Hematopoietic multipotent progenitor cell treated with erythropoietin and hydrocortisone succinate and interleukin-3 and kit ligand, for 15 days (in vitro differentiated cells): ENCODE measurements around the gene PIGR.

Experiments used
- DNase-seq: peaks from one replicate; pipeline ENCODE4 v3.0.0-alpha.2; 2015; ENCODE audit warnings: low spot score

The PIGR gene

DNA sequence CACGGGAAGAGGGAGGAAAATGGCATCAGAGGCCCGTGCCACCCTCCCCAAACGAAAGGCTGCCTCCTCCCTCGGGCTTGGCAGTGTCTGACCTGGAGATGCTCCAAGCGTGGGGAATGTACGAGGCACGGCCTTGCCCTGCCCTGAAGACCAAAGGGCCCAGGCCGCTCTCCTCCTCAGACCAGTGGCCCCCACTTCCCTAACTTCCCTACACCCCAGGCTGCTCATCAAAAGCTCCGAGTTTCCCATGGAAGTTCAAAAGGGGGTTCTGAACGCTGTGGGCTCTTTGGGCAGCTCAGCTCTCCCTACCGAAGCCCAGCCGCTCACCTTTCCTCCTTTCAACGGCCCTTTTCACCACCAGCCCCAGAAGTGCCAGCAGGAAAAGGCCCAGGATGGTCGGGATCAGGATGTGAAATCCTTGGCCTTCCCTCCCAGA lies 36.4 kb downstream of the PIGR start:
- DNase-seq: no peak

DNA sequence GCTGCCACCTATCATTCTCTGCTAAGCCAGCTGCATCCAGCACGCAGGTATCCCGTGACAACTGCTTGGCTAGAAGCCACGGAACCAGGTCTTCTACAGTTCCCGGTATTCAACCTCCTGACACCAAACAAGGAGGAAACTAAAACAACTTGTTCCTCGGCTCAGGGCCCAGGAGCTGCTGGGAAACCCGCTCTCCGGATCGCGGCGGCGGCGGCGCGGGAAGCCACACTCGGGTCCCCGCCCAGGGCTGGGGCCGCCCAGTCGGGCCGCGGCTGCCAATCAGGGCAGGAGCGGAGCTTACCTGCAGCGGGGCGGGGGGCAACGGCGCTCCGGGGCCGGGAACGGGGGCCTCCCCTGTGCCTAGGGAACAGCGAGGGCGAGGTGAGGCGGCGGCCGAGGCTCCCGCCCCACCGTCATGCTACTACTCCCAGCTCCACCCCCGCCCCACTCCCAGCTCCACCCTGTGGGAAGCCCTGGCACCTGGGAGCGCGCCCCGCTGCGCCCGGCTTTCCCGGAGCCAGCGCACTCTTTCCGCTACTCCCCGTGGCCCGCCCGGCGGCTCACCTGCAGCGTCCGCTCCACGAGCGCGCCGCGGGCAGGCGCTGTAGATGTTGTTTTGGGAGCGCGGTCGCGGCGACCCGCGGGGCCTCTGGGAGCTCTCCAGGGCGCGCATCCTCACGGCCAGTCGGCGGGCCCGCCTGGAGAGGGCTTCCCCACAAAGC lies 36.9 kb downstream of the PIGR start:
- DNase-seq: no peak

DNA sequence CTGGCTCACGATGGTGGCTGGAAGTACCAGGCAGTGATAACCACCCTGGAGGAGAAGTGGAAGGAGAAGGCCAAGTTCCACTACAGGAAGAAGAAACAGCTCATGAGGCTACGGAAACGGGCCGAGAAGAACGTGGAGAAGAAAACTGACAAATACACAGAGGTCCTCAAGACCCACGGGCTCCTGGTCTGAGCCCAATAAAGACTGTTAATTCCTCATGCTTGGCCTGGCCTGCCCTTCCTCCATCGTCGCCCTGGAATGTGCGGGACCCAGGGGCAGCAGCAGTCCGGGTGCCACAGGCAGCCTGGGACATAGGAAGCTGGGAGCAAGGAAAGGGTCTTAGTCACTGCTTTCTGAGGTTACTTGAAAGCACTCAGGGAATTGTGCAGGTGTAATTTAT lies 38.2 kb downstream of the PIGR start:
- DNase-seq: no peak

DNA sequence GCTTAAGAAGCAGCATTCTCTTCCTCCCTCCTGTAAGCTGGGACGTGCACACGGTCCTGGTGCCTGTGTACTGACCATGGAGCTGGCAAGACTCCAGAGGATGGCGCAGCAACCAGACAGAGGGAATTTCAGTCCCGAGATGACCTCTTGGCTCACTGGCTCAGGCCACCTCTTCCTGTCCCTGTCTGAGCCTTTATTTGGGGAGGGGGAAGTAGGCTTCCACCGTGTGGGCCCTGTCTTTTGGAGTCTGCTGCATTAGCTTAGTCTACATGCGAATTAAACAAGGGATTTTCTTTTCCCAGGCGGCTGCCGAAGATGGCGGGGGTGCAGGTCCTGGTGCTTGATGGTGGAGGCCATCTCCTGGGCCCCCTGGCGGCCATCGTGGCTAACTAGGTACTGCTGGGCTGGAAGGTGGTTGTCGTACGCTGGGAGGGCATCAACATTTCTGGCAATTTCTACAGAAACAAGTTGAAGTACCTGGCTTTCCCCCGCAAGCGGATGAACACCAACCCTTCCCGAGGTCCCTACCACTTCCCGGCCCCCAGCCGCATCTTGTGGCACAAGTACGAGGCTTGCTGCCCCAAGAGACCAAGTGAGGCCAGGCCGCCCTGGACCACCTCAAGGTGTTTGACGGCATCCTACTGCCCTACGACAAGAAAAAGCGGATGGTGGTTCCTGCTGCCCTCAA lies 38.8 kb downstream of the PIGR start:
- DNase-seq: no peak

DNA sequence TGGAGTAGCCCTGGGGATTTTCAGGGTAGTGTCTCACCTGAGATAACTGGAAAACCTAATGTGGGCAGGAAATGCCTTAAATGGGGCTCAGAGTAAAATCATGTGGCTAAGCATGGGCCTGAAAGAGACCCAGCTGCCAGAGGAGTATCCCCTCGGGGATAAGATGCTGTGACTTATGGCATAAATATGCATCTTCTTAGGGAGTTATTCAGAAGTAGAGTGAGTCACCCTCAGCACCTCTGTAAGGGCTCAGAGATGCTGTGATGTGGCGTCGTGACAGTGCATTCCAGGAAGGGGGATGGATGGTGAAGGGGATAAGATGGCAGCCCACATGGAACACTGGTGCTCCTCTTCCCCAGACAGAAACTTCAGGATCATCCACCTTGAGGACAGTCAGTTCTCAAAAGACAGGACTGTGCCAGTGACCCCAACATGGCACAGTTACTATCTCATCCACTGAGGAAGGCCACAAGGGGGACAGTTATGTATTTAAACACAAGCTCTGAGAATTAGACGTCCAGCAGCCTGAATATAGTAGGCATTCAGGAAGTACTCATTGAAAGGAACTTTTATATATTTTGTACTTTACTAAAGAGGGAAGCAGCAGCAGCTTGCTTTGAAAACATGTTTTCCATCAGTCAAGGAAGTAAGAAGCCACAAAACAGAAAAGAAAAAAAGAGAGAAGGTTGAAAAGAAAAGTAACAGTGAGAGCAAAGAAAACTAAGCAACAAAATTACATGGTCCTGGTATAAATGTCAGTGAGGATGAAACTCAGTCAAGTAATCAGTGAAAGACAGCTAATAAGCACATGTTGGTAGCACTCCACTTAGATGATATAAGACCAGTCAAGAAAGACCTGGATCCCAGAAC lies 40.7 kb downstream of the PIGR start:
- no peak for DNase-seq

DNA sequence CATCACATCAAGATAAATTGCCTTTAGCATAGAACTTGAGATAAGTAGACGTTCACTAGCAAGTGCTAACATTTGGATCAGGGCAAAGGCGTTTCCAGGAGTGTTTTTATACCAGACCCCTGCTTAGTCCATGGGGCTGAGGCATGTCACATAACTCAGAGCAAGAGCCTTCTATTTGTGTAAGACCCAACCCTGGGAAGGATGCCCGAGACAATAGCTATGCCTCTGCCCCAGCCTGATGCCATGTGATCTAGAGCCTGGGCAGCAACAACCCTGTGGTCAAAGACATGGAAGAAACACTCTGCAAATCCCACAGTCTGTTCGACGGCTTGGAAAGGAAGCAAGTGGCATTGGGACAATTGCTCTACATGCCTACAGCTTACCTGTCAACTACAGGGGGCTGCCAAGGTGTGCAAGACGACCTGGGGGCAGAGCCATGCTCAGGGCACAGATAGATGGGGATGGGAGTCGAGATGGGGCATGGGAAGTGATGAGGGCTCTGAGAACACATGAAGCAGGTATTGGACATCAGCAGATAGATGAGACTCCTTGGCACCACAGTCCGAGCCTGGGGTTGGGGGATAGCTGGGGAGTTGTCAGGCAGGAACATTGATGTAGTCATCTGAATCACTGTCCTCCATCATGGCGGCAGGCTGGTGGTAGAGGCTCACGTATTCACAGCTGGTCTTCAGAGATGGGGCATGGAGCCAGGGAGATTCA lies 41.7 kb downstream of the PIGR start:
- DNase-seq: no peak

DNA sequence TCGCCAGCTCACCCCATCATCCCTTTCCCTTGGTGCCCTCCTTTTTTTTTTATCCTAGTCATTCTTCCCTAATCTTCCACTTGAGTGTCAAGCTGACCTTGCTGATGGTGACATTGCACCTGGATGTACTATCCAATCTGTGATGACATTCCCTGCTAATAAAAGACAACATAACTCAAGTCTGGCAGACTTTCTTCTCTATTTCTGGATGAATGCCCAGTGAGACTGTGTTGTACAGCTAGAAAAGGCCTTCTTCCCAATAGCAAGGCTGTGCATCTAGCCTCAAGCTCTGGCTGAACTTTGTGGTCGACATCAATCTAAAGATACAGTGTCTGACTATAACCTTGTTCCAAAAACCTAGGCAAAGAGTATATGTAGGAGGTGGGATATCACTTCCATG lies 42.6 kb downstream of the PIGR start:
- no peak for DNase-seq

DNA sequence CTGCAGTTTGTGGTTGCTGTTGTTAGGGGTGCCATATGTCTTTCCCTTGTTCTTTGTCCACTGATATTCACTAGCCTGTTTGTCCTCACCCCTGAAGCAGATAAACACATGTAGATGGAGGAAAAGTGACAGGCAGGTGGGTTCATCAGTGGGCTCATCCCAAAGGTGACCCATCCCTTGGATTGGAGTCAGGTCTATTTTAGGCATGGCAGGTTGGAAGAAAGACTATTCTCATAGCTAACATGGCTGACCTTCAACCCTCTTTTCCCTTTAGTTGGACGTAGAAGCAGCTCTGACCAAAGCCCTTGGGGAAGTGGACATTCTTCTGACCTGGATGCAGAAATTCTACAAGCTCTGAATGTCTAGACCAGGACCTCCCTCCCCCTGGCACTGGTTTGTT lies 43.6 kb downstream of the PIGR start:
- DNase-seq: no peak

DNA sequence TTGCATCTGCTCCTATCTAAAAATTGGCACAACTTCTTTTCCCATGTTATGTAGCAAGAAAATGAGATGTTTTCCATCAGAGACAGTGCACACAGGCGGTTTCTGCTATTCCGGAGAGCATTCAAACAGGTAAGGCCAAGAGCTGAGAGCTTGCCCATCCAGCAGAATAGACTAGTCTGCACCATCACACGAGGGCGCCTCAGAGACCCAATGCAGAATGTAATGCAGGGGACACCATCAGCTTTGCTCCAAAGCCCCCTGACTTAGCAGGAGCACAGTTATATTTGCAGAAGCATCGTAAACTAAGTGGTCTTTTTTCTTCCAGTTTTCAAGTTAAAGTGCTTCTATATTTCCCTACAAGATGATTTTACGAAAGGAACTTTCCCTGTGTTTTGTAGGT lies 44.3 kb downstream of the PIGR start:
- DNase-seq: no peak

DNA sequence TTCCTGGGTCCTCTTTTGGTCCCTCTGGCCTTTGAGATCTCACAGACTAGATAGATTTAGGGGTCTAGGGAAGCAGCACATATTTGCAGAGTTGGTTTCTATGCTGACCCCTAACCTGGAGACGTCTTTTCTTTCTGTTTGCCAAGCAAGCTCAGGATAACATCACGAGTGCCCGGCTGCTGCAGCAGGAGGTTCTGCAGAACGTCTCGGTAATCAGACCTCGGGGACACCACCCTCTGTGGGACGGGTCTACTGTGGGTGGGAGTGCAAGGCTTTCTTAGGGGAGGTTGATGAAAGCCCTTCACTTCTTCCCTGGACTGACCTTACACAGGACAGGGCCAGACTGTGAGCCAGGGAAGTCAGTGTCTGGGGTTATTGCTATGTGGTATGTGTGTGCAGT lies 46.1 kb downstream of the PIGR start:
- DNase-seq: no peak

DNA sequence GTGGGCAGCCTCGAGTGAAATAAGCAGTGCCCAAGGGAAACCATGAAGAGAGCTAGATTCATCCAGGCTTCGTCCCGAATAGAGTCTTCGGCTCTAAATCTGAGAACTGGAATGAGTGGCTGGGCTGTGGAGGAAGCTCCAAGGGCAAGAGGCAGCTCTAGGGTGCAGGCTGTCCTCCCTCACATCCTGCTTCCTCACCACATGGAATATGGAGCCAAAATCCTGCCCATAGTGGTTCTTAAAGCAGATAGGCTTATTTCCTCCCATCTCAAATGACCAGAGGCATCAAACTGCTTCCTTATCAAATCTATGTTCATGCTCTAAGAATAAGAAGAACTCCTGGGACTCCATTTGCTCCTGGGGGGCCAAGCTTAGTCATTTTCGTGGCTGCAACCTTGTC lies 46.5 kb downstream of the PIGR start:
- no peak for DNase-seq

DNA sequence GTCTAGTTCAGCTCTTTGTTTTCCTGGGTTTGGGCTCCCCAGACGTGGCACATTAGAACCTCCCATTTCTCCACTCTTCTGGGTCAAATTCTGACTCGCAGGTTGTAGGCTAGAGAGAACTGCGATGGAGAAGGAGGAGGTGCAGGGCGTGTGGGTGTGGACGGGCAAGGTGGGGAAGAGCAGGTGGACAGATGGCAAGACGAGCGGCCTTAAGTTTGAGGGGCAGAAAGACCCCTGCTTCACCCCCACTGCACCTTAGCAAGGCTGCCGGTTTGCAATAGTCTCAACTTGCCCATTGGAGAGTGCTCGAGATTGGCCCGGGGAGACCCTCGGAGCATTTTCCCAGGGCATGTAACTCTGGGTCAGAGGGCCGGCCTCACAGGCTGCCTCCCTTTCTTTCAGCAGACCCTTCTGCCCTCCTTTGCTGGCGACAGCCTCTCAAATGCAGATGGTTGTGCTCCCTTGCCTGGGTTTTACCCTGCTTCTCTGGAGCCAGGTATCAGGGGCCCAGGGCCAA lies 47.3 kb downstream of the PIGR start:
- DNase-seq: no peak

DNA sequence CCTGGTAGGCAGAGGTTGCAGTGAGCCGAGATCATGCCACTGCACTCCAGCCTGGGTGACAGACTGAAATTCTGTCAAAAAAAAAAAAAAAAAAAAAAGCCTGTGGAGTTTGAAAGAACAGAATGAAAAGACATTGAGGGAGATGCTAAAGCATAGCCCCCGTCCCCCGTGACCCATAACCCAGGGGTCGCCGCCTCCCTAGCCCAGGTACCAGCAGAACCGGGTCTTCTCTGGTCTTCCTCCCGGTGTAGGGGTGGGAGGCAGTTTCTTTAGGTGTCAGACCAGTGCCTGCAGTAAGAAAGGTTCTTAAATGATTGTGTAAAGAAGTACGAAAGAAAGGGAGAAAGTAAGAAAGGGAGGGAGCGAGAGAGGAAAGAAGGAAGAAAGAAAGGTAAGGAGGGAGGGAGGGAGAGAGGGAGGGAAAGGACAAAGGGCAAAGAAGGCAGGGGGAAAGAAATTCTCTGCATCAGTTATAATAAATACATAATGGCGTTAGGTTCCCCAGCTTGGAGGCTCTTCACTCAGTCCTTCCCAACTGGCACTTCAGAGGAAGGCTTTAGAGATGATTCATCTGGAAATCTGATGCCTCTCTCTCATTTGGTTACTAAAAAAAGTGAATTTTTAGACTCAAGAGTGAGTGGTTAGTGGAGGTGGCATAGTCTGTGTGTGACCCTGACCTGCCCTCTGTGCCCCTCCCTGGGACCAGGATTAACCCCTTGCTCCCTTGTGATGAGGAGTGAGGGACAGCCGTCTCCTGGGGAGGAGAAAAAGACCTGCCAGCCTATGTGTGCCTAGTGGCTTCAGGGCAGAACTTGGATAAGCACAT lies 48.0 kb downstream of the PIGR start:
- DNase-seq: no peak

DNA sequence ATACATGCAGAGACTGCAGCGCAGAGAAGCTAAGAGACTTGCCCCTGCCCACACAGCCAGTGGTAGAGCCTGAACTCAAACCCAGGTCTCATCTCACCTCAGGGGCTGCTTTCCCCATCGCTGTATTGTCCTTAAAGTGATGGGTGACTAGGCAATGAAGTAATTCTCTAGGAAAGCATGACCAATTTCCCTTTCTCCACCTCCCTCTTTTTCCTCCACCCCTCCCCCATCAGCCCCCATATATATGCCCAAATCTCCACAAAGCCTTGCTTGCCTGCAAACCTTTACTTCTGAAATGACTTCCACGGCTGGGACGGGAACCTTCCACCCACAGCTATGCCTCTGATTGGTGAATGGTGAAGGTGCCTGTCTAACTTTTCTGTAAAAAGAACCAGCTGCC lies 49.1 kb downstream of the PIGR start, which contains the start of gene IL24:
Gene IL24, plus strand, starts transcription at position 269 of the 400 bp plus-strand sequence. CDS start 390 bp downstream, outside the sequence.
- no peak for DNase-seq

DNA sequence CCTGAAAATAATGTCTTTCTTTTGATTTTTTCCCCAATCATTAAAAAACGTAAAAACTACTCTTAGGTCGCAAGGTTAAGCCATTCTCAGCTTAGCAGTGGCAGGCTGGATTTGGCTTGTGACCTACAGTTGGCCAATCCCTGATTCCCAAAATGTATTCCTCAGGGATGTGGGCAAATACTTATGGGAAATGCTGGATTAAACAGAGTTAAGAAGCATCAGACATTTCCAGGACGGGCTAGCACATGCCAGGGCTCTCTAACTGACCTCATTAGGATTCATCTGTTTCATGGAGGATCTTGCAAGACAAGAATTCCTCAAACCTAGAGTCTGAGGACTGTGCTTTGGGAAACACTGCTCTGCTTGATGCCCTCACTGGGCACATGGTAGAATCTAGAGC lies 50.0 kb downstream of the PIGR start:
- no peak for DNase-seq

DNA sequence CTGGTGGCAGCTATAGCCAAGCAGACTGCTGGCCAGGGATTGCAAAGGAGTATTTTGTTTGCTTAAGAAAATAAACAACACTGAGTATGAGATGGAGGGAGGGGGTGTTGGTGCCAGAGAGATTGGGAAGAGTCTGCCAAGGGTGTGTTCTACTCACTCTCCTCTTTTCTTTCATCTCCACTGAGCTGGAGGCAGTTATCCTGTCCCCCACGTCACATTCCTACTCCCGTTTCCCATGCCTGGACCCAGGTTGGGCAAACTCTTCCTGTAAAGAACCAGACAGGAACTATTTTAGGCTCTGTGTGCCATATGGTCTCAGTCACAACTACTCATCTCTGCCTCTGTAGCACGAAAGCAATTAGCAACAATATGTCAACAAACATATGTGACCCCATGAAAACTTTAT lies 50.4 kb downstream of the PIGR start:
- DNase-seq: no peak

DNA sequence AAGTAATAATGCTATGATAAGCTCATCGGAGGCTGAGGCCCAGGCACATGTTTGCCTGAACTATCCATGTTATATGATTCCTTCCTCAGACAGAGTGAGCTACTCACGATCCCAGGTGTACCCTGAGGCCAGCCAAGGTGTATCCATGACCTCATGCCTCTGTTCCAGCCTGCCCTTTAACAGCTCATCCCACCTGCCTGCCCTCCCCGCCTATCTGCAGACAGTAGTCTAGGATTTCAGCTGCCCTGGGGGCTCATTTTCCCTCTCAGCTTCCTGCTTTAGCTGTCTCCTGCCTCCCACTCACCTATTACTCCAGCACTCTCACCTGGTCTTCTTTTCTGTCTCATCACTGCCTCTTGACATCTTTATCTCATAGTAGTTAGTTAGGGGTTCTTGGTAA lies 50.9 kb downstream of the PIGR start:
- no peak for DNase-seq

DNA sequence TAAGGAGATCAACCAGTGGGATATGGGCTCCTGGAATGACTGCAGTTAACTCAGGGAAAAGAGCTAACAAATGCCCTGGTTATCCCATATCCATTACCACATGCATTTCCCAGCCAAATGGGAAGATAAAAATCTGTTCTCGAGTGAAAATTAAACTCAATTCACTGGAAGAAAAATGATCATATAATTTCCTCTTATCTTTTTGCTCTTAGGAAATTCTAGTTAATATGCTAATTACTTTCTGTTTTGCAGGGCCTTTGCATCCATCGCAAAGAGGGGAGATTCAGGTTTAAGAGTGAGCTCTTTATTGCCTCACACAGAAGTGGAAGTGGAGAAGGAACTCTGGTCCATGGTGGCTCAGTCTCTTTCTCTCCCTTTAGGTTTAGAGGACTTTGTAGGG lies 52.9 kb downstream of the PIGR start:
- no peak for DNase-seq

DNA sequence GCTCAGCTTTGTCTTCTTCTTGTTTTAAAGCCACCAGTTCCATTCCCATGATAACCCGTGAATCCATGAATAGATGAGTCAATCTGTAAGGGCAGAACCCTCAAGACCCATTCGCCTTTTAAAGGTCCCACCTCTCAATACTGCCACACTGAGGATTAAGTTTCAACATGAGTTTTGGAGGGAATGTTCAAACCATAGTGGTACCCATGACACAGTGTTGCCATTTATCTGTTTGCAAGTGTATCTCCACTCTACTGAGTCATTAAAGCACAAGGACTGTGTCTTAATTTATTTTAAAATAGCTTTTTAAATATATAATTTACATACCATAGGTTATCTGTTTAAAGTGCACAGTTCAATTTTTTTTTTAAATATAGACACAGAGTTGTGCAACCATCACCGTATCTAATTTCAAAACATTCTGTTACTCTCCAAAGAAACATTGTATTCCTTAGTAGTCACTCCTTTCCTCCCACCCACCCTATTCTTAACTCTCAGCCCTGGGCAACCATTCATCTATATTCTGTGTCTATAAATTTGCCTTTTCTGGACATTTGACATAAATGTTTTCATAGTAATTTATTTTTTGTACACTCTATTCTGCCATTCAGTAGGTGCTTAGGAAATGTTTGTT lies 53.8 kb downstream of the PIGR start:
- no peak for DNase-seq

DNA sequence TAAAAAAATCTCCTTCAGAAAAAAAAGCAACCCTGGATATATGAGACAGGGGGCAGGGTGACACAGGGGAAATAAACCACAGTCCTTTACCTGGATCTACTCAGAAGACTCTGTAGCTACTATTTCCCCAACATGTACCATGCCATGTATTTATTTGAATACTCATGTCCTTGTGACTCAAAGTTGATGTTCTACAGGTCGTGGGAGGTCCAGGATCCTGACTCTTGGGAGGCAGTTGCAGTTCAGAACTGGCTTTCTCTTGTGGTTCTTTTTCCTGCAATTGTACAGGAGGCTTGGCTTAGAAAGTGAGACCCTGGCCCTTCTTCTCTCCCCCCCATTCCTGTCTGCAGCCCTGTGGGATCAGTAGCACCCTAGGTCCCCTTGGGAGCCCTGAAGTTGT lies 54.9 kb downstream of the PIGR start:
- no peak for DNase-seq
